ENCODE measurements around the gene INTS6. TPM values are rescaled to one million over a fixed set of nuclear protein-coding genes. Genes with fewer than 3 reads are reported as not detected.

INTS6 gene
- total RNA-seq, 1 donor from 2014 or later: 44.5 TPM

DNA sequence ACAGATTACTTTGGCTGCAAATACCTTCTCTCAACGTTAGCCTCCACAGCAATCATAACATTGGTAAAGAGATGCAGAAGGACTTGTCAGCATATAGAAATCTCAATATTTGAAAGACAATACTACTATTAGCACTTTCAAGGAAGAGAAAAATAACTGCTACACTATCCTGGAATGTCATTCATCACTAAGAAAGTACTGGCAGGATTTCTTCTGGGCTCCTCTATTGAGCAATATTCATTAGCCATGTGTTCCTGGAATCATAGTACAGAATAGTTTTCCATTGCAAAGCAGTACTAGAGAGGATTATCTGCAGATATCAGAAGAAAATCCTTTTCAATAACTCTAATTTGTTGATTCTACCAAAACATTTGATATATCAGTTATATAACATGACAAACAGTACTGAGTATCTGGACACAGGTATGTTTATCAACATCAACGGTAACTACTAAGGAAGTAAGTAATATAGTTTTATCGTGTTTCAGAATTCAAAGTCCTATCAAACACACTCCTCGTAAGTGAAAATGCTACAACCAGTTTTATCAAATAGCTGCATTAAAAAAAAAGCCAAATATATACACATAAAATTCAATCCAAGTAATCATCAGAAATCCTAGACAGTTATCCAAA, 27.3 kb downstream of the INTS6 start:
- no peaks in the 10 kb centered on the region for H3K27me3 ChIP-seq (ENCODE audit: control insufficient read depth, insufficient read depth, low read length)
- FAIRE-seq (no peak), DNase-seq (ENCODE audit: low read depth) (peak; percentile 20)
- no peak for TF ChIP-seq CTCF (IDR thresholded peaks at IDR 0.05; ENCODE audit: insufficient read depth, low read length, severe bottlenecking)
- peaks cover 3% of the 10 kb centered on the region for H3K36me3 ChIP-seq (ENCODE audit: control insufficient read depth, insufficient read depth, low read length)
- no peak overlapping the region for H3K4me3 ChIP-seq (ENCODE audit: low read depth, low read length)

- Histone ChIP-seq H3K4me3 (ENCODE audit: low read depth, low read length) (no peak overlapping the region), H3K36me3 (ENCODE audit: control insufficient read depth, insufficient read depth, low read length) (peaks cover 4% of the 10 kb centered on the region), H3K27me3 (ENCODE audit: control insufficient read depth, insufficient read depth, low read length) (no peaks in the 10 kb centered on the region)
- no peak for DNase-seq (ENCODE audit: low read depth)
- TF ChIP-seq CTCF (IDR thresholded peaks at IDR 0.05; ENCODE audit: insufficient read depth, low read length, severe bottlenecking): no peak
- no peak for FAIRE-seq
Observed at GRCh38 chr13:51423766-51424165, 29.1 kb downstream of the INTS6 start.

GRCh38 chr13:51422484-51422883, 30.4 kb downstream of the INTS6 start:
- no peak for DNase-seq (ENCODE audit: low read depth)
- H3K27me3 ChIP-seq (ENCODE audit: control insufficient read depth, insufficient read depth, low read length): no peaks in the 10 kb centered on the region
- peaks cover 4% of the 10 kb centered on the region for H3K36me3 ChIP-seq (ENCODE audit: control insufficient read depth, insufficient read depth, low read length)
- no peak overlapping the region for H3K4me3 ChIP-seq (ENCODE audit: low read depth, low read length)
- FAIRE-seq: no peak
- TF ChIP-seq CTCF (IDR thresholded peaks at IDR 0.05; ENCODE audit: insufficient read depth, low read length, severe bottlenecking): no peak

DNA sequence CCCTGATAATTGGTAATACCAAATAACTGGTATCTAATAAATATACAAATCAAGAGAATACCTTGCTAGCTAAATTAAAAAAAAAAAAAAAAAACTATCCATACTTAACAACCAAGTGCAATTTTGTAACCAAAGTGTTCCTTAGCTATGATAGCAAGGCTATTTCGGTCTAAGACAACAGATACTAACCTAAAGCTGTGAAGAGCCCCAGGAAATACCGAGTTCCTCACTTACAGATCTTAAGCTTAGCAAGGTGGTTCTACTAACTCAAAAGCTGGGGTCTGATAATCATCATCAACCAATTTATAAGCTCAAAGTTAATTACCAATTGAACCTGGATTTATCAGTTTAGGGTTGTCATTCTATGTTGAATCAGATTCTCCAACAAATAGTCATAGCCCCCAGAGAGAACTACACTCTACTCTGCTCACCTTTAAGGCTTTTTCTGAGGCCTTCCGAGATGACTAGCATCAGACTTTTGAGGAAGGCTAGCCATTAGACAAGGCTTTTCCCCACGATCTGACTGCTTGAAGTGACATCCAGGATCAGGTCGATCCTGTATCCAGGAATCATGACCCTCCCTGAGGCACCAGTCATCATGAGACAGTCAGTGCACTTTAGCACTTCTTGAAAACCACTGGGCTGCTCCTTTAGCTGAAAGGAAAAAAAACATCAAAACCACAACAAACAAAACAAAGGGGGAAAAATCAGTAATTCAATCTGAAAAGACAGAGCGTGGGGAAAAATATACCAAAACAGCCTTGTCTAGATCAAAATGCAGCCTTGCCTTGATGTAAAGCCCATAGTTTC, 31.9 kb downstream of the INTS6 start:
- TF ChIP-seq CTCF (IDR thresholded peaks at IDR 0.05; ENCODE audit: insufficient read depth, low read length, severe bottlenecking): no peak
- DNase-seq (ENCODE audit: low read depth) (no peak), FAIRE-seq (no peak)
- peaks cover 4% of the 10 kb centered on the region for H3K36me3 ChIP-seq (ENCODE audit: control insufficient read depth, insufficient read depth, low read length)
- H3K27me3 ChIP-seq (ENCODE audit: control insufficient read depth, insufficient read depth, low read length): no peaks in the 10 kb centered on the region
- H3K4me3 ChIP-seq (ENCODE audit: low read depth, low read length): no peak overlapping the region

DNA sequence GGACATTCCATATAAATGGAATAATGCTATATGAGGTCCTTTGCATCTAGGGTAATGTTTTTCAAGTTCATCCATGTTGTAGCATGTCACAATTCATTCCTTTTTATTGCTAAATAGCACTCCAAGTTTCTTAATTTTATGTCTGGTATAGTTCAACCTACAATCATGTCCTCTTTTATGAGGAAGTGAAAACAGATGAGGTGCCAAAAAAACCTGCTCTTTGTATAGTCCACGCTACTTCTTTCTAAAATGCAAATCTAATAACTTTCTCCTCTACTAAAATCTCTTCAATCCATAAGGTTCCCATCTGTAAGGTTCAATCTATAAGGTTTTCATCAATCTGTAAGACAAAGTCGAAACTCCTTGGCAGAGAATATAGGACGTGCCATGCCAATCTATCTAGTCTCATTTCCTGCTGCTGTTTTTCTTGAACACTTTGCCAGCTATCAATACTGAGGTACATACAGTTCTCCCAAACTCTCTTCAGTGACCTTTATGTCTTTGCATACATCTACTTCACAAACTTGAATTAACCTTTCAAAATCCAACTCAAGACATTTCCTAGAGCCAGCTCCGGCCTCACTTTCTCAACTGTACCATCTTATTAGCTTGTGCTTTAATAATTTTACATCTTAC, 33.7 kb downstream of the INTS6 start:
- H3K27me3 ChIP-seq (ENCODE audit: control insufficient read depth, insufficient read depth, low read length): no peaks in the 10 kb centered on the region
- TF ChIP-seq CTCF (IDR thresholded peaks at IDR 0.05; ENCODE audit: insufficient read depth, low read length, severe bottlenecking): no peak
- no peak overlapping the region for H3K4me3 ChIP-seq (ENCODE audit: low read depth, low read length)
- peaks cover 4% of the 10 kb centered on the region for H3K36me3 ChIP-seq (ENCODE audit: control insufficient read depth, insufficient read depth, low read length)
- FAIRE-seq (no peak), DNase-seq (ENCODE audit: low read depth) (peak; percentile 41)

Measured in bronchial epithelial cell (primary cell).